ENCODE results near the gene VSIG2. TPM values are rescaled to one million over a fixed set of nuclear protein-coding genes. Genes with fewer than 3 reads are reported as not detected.
A peak's percentile ranks its signal among the peaks of the same experiment; 100 is the strongest.

VSIG2 gene
- total RNA-seq, 1 donor from 2014 or later, result not detected

GRCh38 chr11:124748481-124749343 lies 3.3 kb downstream of the VSIG2 start:
- DNase-seq, result no peak

GRCh38 chr11:124748100-124748418 lies 4.0 kb downstream of the VSIG2 start:
- no peak for DNase-seq

GRCh38 chr11:124747406-124748099 lies 4.5 kb downstream of the VSIG2 start:
- DNase-seq, result no peak

GRCh38 chr11:124746621-124747243 lies 5.3 kb downstream of the VSIG2 start:
- peak; percentile 49 for DNase-seq

GRCh38 chr11:124745835-124746620 lies 6.0 kb downstream of the VSIG2 start:
- no peak for DNase-seq

GRCh38 chr11:124745270-124745834 lies 6.7 kb downstream of the VSIG2 start:
- no peak for DNase-seq

- DNase-seq, result no peak
Measured at GRCh38 chr11:124743050-124743449, 9.0 kb downstream of the VSIG2 start.

- DNase-seq, result no peak
Measured at GRCh38 chr11:124742555-124742954, 9.5 kb downstream of the VSIG2 start.

GRCh38 chr11:124740277-124740882 lies 11.7 kb downstream of the VSIG2 start:
- DNase-seq, result peak; percentile 47

GRCh38 chr11:124739479-124740276 lies 12.4 kb downstream of the VSIG2 start, which contains the start of gene NRGN:
NRGN (plus strand) TSS chr11:124739942; CDS start chr11:124740085, 143 bp downstream.
- peak; percentile 87 for DNase-seq

GRCh38 chr11:124738713-124739478 lies 13.2 kb downstream of the VSIG2 start:
- DNase-seq, result no peak

- DNase-seq, result no peak
Measured at GRCh38 chr11:124737638-124738305, 14.3 kb downstream of the VSIG2 start.

- DNase-seq, result no peak
Measured at GRCh38 chr11:124736736-124737135, 15.3 kb downstream of the VSIG2 start.

GRCh38 chr11:124732230-124732629 lies 19.8 kb downstream of the VSIG2 start:
- no peak for DNase-seq

- no peak for DNase-seq
Measured at GRCh38 chr11:124729571-124729970, 22.5 kb downstream of the VSIG2 start.

- no peak for DNase-seq
Measured at GRCh38 chr11:124728134-124728533, 23.9 kb downstream of the VSIG2 start.

GRCh38 chr11:124727474-124727873 lies 24.6 kb downstream of the VSIG2 start:
- no peak for DNase-seq

- DNase-seq, result peak; percentile 54
Measured at GRCh38 chr11:124725719-124726105, 26.3 kb downstream of the VSIG2 start.

GRCh38 chr11:124724979-124725718 lies 26.9 kb downstream of the VSIG2 start:
- no peak for DNase-seq

All from occipital lobe (tissue), 2 donors.